Testis (tissue), 2 donors: ENCODE data around the gene ACOT12.

Experiments
- CTCF ChIP-seq, 3 experiments: fragments of 450-650 bp in 2 of 3; fragments of 200-600 bp in 1 of 3; sonication (generic) in 1 of 3; IDR thresholded peaks; one replicate each; pipeline ENCODE4 v1.5.1; 2016 to 2019; ENCODE audit warnings: antibody characterized with exemption in 3 of 3, mild to moderate bottlenecking in 2 of 3, moderate library complexity in 1 of 3
- POLR2A ChIP-seq: fragments of 450-650 bp; IDR thresholded peaks from one replicate; pipeline ENCODE4 v1.6.1; 2017; ENCODE audit warnings: antibody characterized with exemption, mild to moderate bottlenecking, moderate library complexity

GRCh38 chr5:81315830-81316229 is 78.1 kb downstream of the ACOT12 start:
- TF ChIP-seq CTCF (IDR thresholded peaks at IDR 0.05) = no peak
- no peak for TF ChIP-seq POLR2A
